NCI-H2081 treated with DMSO at 0.1 percent for 48 hours (cell line): ENCODE data around the gene SPNS3.

Source experiments
- DNase-seq: peaks from one replicate; lab custom pipeline; 2025; lab: John Stamatoyannopoulos, UW

Gene SPNS3

GRCh38 chr17:4469552-4469951, 35.8 kb downstream of the SPNS3 start:
- no peak for DNase-seq

GRCh38 chr17:4472286-4472685, 38.5 kb downstream of the SPNS3 start:
- DNase-seq = no peak

GRCh38 chr17:4474093-4474492, 40.4 kb downstream of the SPNS3 start:
- no peak for DNase-seq

DNA sequence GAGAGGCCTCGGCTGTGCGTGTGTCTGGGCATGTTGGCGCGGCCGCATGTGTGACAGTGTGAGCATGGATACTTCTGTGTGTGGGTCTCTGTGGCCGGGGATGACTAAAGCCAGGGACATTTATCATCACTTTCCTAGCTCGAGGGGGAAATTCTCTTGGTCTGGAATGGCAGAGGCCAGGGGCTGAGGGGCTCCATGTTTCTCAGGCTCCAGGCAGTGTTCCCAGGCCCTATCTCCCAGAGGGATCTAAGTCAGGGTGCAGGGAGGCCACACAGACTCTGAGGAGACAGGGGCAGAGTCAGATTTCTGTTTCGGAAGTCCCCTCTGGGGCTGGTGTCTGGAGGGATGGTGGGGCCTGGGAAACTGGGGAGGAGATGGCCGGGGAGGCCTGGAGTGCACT, 41.3 kb downstream of the SPNS3 start:
- DNase-seq = no peak

DNA sequence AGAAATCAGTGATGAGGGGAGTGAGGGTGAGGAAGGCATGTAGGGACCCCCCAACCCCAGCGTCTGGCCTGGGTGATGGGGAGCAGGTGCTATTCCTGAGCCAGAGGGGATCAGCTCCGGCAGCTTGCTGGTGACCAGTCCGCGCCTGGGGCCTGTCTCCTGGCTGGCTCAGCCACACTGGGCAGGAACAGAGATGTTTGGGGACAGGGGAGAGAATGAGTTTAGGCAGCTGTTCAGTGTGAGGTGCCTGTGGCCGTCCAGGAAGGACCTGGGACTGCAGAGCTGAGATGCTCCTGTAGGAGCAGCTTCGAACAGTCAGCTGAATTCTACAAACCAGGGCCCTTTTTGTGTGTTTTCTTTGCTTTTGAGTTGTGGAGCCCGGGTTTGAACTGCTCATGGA, 41.7 kb downstream of the SPNS3 start:
- DNase-seq = no peak

GRCh38 chr17:4476017-4476416, 42.3 kb downstream of the SPNS3 start:
- no peak for DNase-seq

- DNase-seq = no peak
These were observed 42.9 kb downstream of the SPNS3 start for GRCh38 chr17:4476511-4477070.

- no peak for DNase-seq
These were observed 43.6 kb downstream of the SPNS3 start for GRCh38 chr17:4477255-4477791.

- DNase-seq = no peak
These were observed 44.6 kb downstream of the SPNS3 start for GRCh38 chr17:4478318-4478830.

GRCh38 chr17:4479340-4479981, 45.7 kb downstream of the SPNS3 start:
- no peak for DNase-seq

DNA sequence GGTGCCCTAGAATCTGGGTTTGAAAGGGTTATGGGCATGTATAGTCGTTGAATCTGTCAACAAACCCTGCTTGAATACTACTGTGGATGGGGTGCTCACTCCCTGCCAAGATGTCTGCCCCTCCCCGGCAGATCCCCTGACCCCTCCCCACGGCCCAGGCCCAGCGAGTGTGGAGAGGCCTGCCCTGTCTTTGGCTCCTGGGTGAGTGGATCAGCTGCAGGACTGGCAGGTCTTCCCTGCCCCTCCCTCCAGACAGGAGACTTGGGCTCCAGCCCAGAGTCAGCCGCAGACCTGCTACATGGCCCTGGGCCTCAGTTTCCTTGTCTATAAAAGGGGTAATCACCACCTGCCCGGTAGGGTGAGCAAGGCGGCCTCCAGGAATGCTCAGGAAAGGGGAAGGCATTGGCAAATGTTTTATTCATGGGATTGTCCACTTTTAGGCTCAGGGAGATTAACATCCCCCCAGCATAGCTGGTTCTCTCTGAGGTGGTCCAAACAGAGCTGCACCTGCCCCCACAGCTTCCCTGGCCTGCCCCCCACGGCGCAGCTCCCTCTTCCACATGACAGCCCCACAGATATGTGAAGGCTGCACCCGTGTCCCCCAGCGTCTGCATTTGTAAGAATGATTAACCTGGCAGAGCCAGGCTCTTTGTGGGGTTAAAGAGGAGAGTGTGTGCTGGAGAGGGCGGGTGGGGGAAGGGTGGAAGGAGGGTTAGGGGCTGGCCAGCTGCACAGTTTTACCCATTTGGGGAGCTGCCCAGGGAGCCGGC, 46.4 kb downstream of the SPNS3 start:
- DNase-seq = no peak

GRCh38 chr17:4480929-4481898, 47.5 kb downstream of the SPNS3 start:
- DNase-seq = no peak

DNA sequence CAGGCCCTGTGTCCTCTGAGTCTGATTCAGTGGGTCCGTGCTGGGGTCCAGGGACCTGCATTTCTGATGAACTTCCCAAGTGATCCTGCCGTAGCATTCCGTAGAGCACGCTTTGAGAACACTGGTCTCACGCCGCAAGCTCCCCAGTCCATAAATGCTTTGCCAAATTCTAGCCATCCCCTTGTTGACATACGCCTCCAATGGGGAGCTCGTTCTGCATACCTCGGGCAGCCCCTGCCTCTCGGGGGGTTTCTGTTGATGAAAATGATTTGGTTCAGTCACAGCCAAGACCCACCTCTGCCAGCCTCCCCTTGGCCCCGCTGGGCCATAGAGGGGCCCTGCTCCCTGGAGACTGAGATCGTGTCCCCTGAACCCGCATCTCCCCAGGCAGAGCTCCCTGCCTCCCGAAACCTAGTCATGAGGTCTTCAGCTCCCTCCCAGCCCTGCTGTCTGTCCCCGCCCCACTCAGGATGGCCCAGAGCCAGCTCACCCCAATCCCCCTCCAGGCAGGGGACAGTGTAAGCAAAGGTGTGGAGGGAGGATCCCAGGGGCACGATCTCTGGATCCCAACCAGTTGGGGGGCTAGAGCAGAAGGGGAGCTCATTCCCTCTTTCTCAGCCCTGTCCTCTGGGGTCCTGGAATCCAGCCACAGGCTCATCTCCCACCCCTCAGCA, 48.7 kb downstream of the SPNS3 start:
- DNase-seq = no peak

- DNase-seq = no peak
These were observed 49.5 kb downstream of the SPNS3 start for GRCh38 chr17:4483012-4483840.

DNA sequence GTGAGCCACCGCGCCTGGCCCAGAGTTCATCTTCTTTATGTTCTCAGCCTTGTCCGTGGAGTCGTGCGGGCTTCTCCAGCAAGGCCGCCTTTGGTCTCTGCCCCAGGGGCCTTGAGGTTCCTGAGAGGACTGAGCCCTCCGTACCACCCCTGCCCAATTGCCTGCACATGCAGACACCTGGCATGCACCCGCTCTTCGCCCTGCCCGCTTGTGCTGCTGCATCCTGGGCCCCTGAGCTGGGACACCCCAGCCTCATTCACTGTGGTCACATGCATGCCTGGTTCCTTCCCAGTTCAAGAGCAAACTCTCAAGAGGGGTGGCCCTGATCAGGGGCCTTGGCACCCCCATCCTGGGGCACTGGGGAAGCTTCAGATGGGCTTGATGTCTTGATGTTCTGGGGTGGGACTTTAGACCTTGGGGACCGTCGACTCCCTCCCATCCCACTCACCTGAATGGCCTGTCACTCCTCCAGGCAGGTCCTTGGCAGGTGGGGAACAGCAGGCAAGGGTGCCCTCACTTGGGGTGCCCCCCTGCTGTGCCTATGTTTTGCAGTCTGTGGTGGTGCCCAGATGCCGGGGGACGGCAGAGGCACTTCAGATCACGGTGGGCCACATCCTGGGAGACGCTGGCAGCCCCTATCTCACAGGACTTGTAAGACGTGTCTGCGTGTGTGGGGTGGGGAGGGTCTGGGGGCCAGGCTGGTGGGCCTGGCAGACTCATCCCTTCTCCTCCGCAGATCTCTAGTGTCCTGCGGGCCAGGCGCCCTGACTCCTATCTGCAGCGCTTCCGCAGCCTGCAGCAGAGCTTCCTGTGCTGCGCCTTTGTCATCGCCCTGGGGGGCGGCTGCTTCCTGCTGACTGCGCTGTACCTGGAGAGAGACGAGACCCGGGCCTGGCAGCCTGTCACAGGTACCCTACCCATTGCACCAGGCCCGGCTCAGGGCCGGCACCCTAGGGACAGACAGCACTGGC, 52.2 kb downstream of the SPNS3 start:
- DNase-seq = no peak

GRCh38 chr17:4487296-4487695, 53.6 kb downstream of the SPNS3 start:
- DNase-seq = no peak

GRCh38 chr17:4487820-4488716, 54.3 kb downstream of the SPNS3 start:
- DNase-seq = no peak

- no peak for DNase-seq
These were observed 55.4 kb downstream of the SPNS3 start for GRCh38 chr17:4488989-4489595.
